Ascending aorta (tissue), 2 donors: ENCODE data around the gene ATP2B2. TPM values are rescaled to one million over a fixed set of nuclear protein-coding genes. Genes with fewer than 3 reads are reported as not detected.

Source experiments
- DNase-seq, 2 donors: peaks; one replicate each; pipeline ENCODE4 v3.0.0-alpha.2; 2019; ENCODE audit warnings: low spot score in 2 of 2
- H3K27ac ChIP-seq, 2 donors: fragments of 200-600 bp; sonication (generic); one replicate each; pipeline ENCODE4 v1.5.1; 2016 to 2017; ENCODE audit warnings: mild to moderate bottlenecking in 1 of 2
- H3K27me3 ChIP-seq: fragments of 200-600 bp; sonication (generic); one replicate; pipeline ENCODE4 v1.5.1; 2017
- H3K36me3 ChIP-seq, 2 donors: fragments of 200-600 bp; sonication (generic); one replicate each; pipeline ENCODE4 v1.5.1; 2016
- H3K4me1 ChIP-seq, 2 donors: fragments of 200-600 bp; sonication (generic); one replicate each; pipeline ENCODE4 v1.5.1; 2016 to 2017; ENCODE audit warnings: mild to moderate bottlenecking in 1 of 2
- H3K4me3 ChIP-seq, 2 donors: fragments of 200-600 bp; sonication (generic); one replicate each; pipeline ENCODE4 v1.5.1; 2016 to 2017; ENCODE audit warnings: mild to moderate bottlenecking in 1 of 2
- H3K9me3 ChIP-seq, 2 donors: fragments of 200-600 bp; sonication (generic); one replicate each; pipeline ENCODE4 v1.5.1; 2016
- CTCF ChIP-seq, 3 experiments: fragments of 200-600 bp in 2 of 3; fragments of 450-650 bp in 1 of 3; sonication (generic) in 2 of 3; IDR thresholded peaks; one replicate each; pipeline ENCODE4 v1.5.1; 2016 to 2019; ENCODE audit warnings: antibody characterized with exemption in 3 of 3, mild to moderate bottlenecking in 1 of 3, moderate library complexity in 1 of 3
- intact Hi-C: fragments of 100-400 bp; cut with DNase I; formaldehyde crosslinking; loops from one replicate; pipeline ENCODE4 v1.15.1; 2023
- total RNA-seq: library from RNA; depleted of rRNA; stranded (reverse); fragments of >200 nt; gene quantifications from one replicate; pipeline ENCODE4 v1.1.0, GENCODE V29; 2016

ATP2B2 gene
- total RNA-seq, 1 donor from 2014 or later: not detected

GRCh38 chr3:10408680-10409079, 96.7 kb downstream of the ATP2B2 start:
- no peaks in the 10 kb centered on the region for H3K27me3 ChIP-seq
- no peaks in the 10 kb centered on the region for H3K36me3 ChIP-seq
- no peak overlapping the region for H3K4me3 ChIP-seq
- TF ChIP-seq CTCF (IDR thresholded peaks at IDR 0.05): no peak
- DNase-seq: no peak
- intact Hi-C loops: no loop called here
- H3K4me1 ChIP-seq: no peaks in the 10 kb centered on the region
- H3K27ac ChIP-seq: no peak overlapping the region
- H3K9me3 ChIP-seq: no peaks in the 10 kb centered on the region

GRCh38 chr3:10407361-10407760, 98.0 kb downstream of the ATP2B2 start:
- no peak for TF ChIP-seq CTCF (IDR thresholded peaks at IDR 0.05)
- intact Hi-C loops: no loop called here
- H3K27ac ChIP-seq: no peak overlapping the region
- no peaks in the 10 kb centered on the region for H3K27me3 ChIP-seq
- DNase-seq: no peak
- H3K36me3 ChIP-seq: no peaks in the 10 kb centered on the region
- no peak overlapping the region for H3K4me3 ChIP-seq
- no peaks in the 10 kb centered on the region for H3K4me1 ChIP-seq
- no peaks in the 10 kb centered on the region for H3K9me3 ChIP-seq

GRCh38 chr3:10406414-10406813, 99.0 kb downstream of the ATP2B2 start:
- TF ChIP-seq CTCF (IDR thresholded peaks at IDR 0.05): no peak
- intact Hi-C loops: no loop called here
- Histone ChIP-seq H3K27me3 (no peaks in the 10 kb centered on the region), H3K36me3 (no peaks in the 10 kb centered on the region), H3K4me3 (no peak overlapping the region), H3K9me3 (no peaks in the 10 kb centered on the region), H3K27ac (no peak overlapping the region), H3K4me1 (no peaks in the 10 kb centered on the region)
- DNase-seq: no peak

- H3K27me3 ChIP-seq: no peaks in the 10 kb centered on the region
- no peaks in the 10 kb centered on the region for H3K9me3 ChIP-seq
- no peak overlapping the region for H3K27ac ChIP-seq
- H3K36me3 ChIP-seq: no peaks in the 10 kb centered on the region
- no peak overlapping the region for H3K4me3 ChIP-seq
- H3K4me1 ChIP-seq: no peaks in the 10 kb centered on the region
- intact Hi-C loops: no loop called here
- no peak for TF ChIP-seq CTCF (IDR thresholded peaks at IDR 0.05)
- no peak for DNase-seq
Measured at GRCh38 chr3:10405816-10406215, 99.6 kb downstream of the ATP2B2 start.

- intact Hi-C loops: no loop called here
- Histone ChIP-seq H3K9me3 (no peaks in the 10 kb centered on the region), H3K27me3 (no peaks in the 10 kb centered on the region), H3K27ac (no peak overlapping the region), H3K4me1 (no peaks in the 10 kb centered on the region), H3K4me3 (no peak overlapping the region), H3K36me3 (no peaks in the 10 kb centered on the region)
- TF ChIP-seq CTCF (IDR thresholded peaks at IDR 0.05): no peak
- no peak for DNase-seq
Measured at GRCh38 chr3:10404876-10405275, 100.5 kb downstream of the ATP2B2 start.

GRCh38 chr3:10404377-10404776, 101.0 kb downstream of the ATP2B2 start:
- Histone ChIP-seq H3K4me1 (no peaks in the 10 kb centered on the region), H3K27me3 (no peaks in the 10 kb centered on the region), H3K36me3 (no peaks in the 10 kb centered on the region), H3K4me3 (no peak overlapping the region), H3K27ac (no peak overlapping the region), H3K9me3 (no peaks in the 10 kb centered on the region)
- intact Hi-C loops: no loop called here
- no peak for DNase-seq
- TF ChIP-seq CTCF (IDR thresholded peaks at IDR 0.05): no peak
